ENCODE measurements around the gene WWOX.

WWOX gene

GRCh38 chr16:78118469-78119025 is 19.1 kb downstream of the WWOX start:
- TF ChIP-seq ZNF274 (IDR thresholded peaks at IDR 0.05; ENCODE audit: low read depth, low read length) (no peak), SUZ12 (IDR thresholded peaks at IDR 0.05; ENCODE audit: extremely low read depth, insufficient read depth, insufficient read length) (no peak), YY1 (IDR thresholded peaks at IDR 0.05; ENCODE audit: insufficient read depth, insufficient read length) (no peak)
- peaks cover 41% of the 10 kb centered on the region for H3K36me3 ChIP-seq (ENCODE audit: insufficient read depth, insufficient read length, low read length)
- no peaks in the 10 kb centered on the region for H3K4me1 ChIP-seq (ENCODE audit: insufficient read depth, insufficient read length)
- DNase-seq (ENCODE audit: low read depth, low spot score): no peak
- no peak overlapping the region for H3K9ac ChIP-seq (ENCODE audit: insufficient read length, low read depth)
- H3K27me3 ChIP-seq (ENCODE audit: insufficient read depth, insufficient read length): no peaks in the 10 kb centered on the region
- H3K4me3 ChIP-seq (ENCODE audit: insufficient read length, low read depth): no peak overlapping the region
- no peaks in the 10 kb centered on the region for H3K9me3 ChIP-seq (ENCODE audit: insufficient read depth, low read length)

GRCh38 chr16:78122774-78123315 is 23.4 kb downstream of the WWOX start:
- DNase-seq (ENCODE audit: low read depth, low spot score): no peak

GRCh38 chr16:78125112-78125844 is 25.8 kb downstream of the WWOX start:
- TF ChIP-seq YY1 (IDR thresholded peaks at IDR 0.05; ENCODE audit: insufficient read depth, insufficient read length) (no peak), SUZ12 (IDR thresholded peaks at IDR 0.05; ENCODE audit: extremely low read depth, insufficient read depth, insufficient read length) (no peak), ZNF274 (IDR thresholded peaks at IDR 0.05; ENCODE audit: low read depth, low read length) (no peak)
- no peak overlapping the region for H3K4me3 ChIP-seq (ENCODE audit: insufficient read length, low read depth)
- H3K9ac ChIP-seq (ENCODE audit: insufficient read length, low read depth): no peak overlapping the region
- no peaks in the 10 kb centered on the region for H3K9me3 ChIP-seq (ENCODE audit: insufficient read depth, low read length)
- no peaks in the 10 kb centered on the region for H3K4me1 ChIP-seq (ENCODE audit: insufficient read depth, insufficient read length)
- DNase-seq (ENCODE audit: low read depth, low spot score): no peak
- H3K36me3 ChIP-seq (ENCODE audit: insufficient read depth, insufficient read length, low read length): no peaks in the 10 kb centered on the region
- H3K27me3 ChIP-seq (ENCODE audit: insufficient read depth, insufficient read length): no peaks in the 10 kb centered on the region

More at GRCh38 chr16:78122774-78123315, 23.4 kb downstream of the WWOX start:
- Histone ChIP-seq H3K36me3 (ENCODE audit: insufficient read depth, insufficient read length, low read length) (peaks cover 18% of the 10 kb centered on the region), H3K9ac (ENCODE audit: insufficient read length, low read depth) (no peak overlapping the region), H3K9me3 (ENCODE audit: insufficient read depth, low read length) (no peaks in the 10 kb centered on the region), H3K4me3 (ENCODE audit: insufficient read length, low read depth) (no peak overlapping the region), H3K4me1 (ENCODE audit: insufficient read depth, insufficient read length) (no peaks in the 10 kb centered on the region), H3K27me3 (ENCODE audit: insufficient read depth, insufficient read length) (no peaks in the 10 kb centered on the region)
- TF ChIP-seq YY1 (IDR thresholded peaks at IDR 0.05; ENCODE audit: insufficient read depth, insufficient read length) (no peak), SUZ12 (IDR thresholded peaks at IDR 0.05; ENCODE audit: extremely low read depth, insufficient read depth, insufficient read length) (no peak), ZNF274 (IDR thresholded peaks at IDR 0.05; ENCODE audit: low read depth, low read length) (no peak)

GRCh38 chr16:78126662-78127061 is 27.2 kb downstream of the WWOX start:
- no peak overlapping the region for H3K9ac ChIP-seq (ENCODE audit: insufficient read length, low read depth)
- DNase-seq (ENCODE audit: low read depth, low spot score): no peak
- H3K36me3 ChIP-seq (ENCODE audit: insufficient read depth, insufficient read length, low read length): no peaks in the 10 kb centered on the region
- no peaks in the 10 kb centered on the region for H3K4me1 ChIP-seq (ENCODE audit: insufficient read depth, insufficient read length)
- no peaks in the 10 kb centered on the region for H3K27me3 ChIP-seq (ENCODE audit: insufficient read depth, insufficient read length)
- H3K4me3 ChIP-seq (ENCODE audit: insufficient read length, low read depth): no peak overlapping the region
- no peak for TF ChIP-seq YY1 (IDR thresholded peaks at IDR 0.05; ENCODE audit: insufficient read depth, insufficient read length)
- TF ChIP-seq SUZ12 (IDR thresholded peaks at IDR 0.05; ENCODE audit: extremely low read depth, insufficient read depth, insufficient read length): no peak
- no peak for TF ChIP-seq ZNF274 (IDR thresholded peaks at IDR 0.05; ENCODE audit: low read depth, low read length)
- no peaks in the 10 kb centered on the region for H3K9me3 ChIP-seq (ENCODE audit: insufficient read depth, low read length)

GRCh38 chr16:78127130-78127529 is 27.7 kb downstream of the WWOX start:
- no peaks in the 10 kb centered on the region for H3K27me3 ChIP-seq (ENCODE audit: insufficient read depth, insufficient read length)
- H3K9me3 ChIP-seq (ENCODE audit: insufficient read depth, low read length): no peaks in the 10 kb centered on the region
- no peak for DNase-seq (ENCODE audit: low read depth, low spot score)
- no peaks in the 10 kb centered on the region for H3K36me3 ChIP-seq (ENCODE audit: insufficient read depth, insufficient read length, low read length)
- TF ChIP-seq SUZ12 (IDR thresholded peaks at IDR 0.05; ENCODE audit: extremely low read depth, insufficient read depth, insufficient read length) (no peak), YY1 (IDR thresholded peaks at IDR 0.05; ENCODE audit: insufficient read depth, insufficient read length) (no peak), ZNF274 (IDR thresholded peaks at IDR 0.05; ENCODE audit: low read depth, low read length) (no peak)
- no peak overlapping the region for H3K4me3 ChIP-seq (ENCODE audit: insufficient read length, low read depth)
- H3K9ac ChIP-seq (ENCODE audit: insufficient read length, low read depth): no peak overlapping the region
- no peaks in the 10 kb centered on the region for H3K4me1 ChIP-seq (ENCODE audit: insufficient read depth, insufficient read length)

GRCh38 chr16:78128913-78129312 is 29.5 kb downstream of the WWOX start:
- no peaks in the 10 kb centered on the region for H3K9me3 ChIP-seq (ENCODE audit: insufficient read depth, low read length)
- H3K9ac ChIP-seq (ENCODE audit: insufficient read length, low read depth): no peak overlapping the region
- TF ChIP-seq YY1 (IDR thresholded peaks at IDR 0.05; ENCODE audit: insufficient read depth, insufficient read length) (no peak), SUZ12 (IDR thresholded peaks at IDR 0.05; ENCODE audit: extremely low read depth, insufficient read depth, insufficient read length) (no peak), ZNF274 (IDR thresholded peaks at IDR 0.05; ENCODE audit: low read depth, low read length) (no peak)
- no peak overlapping the region for H3K4me3 ChIP-seq (ENCODE audit: insufficient read length, low read depth)
- no peaks in the 10 kb centered on the region for H3K36me3 ChIP-seq (ENCODE audit: insufficient read depth, insufficient read length, low read length)
- H3K27me3 ChIP-seq (ENCODE audit: insufficient read depth, insufficient read length): no peaks in the 10 kb centered on the region
- H3K4me1 ChIP-seq (ENCODE audit: insufficient read depth, insufficient read length): no peaks in the 10 kb centered on the region
- DNase-seq (ENCODE audit: low read depth, low spot score): no peak

- no peak for TF ChIP-seq YY1 (IDR thresholded peaks at IDR 0.05; ENCODE audit: insufficient read depth, insufficient read length)
- TF ChIP-seq SUZ12 (IDR thresholded peaks at IDR 0.05; ENCODE audit: extremely low read depth, insufficient read depth, insufficient read length): no peak
- no peak for TF ChIP-seq ZNF274 (IDR thresholded peaks at IDR 0.05; ENCODE audit: low read depth, low read length)
- Histone ChIP-seq H3K4me1 (ENCODE audit: insufficient read depth, insufficient read length) (no peaks in the 10 kb centered on the region), H3K36me3 (ENCODE audit: insufficient read depth, insufficient read length, low read length) (no peaks in the 10 kb centered on the region), H3K4me3 (ENCODE audit: insufficient read length, low read depth) (no peak overlapping the region), H3K9ac (ENCODE audit: insufficient read length, low read depth) (no peak overlapping the region), H3K9me3 (ENCODE audit: insufficient read depth, low read length) (no peaks in the 10 kb centered on the region), H3K27me3 (ENCODE audit: insufficient read depth, insufficient read length) (no peaks in the 10 kb centered on the region)
- no peak for DNase-seq (ENCODE audit: low read depth, low spot score)
These were observed 29.9 kb downstream of the WWOX start for GRCh38 chr16:78129349-78129748.

All from NT2/D1 (cell line).